ENCODE data around the gene BROX.

GRCh38 chr1:222757646-222758268 lies 45.4 kb downstream of the BROX start:
- TF ChIP-seq CTCF (IDR thresholded peaks at IDR 0.05) (no peak), EP300 (IDR thresholded peaks at IDR 0.05) (peak; percentile 98 to 100 (median 99))

All from sigmoid colon (tissue), 4 donors.